Fibroblast of mammary gland (primary cell): ENCODE results near the gene RBFOX1.

Experiments used
- DNase-seq: peaks from one replicate; pipeline ENCODE4 v3.0.0-alpha.2; 2010; ENCODE audit warnings: low read depth
- H3K4me3 ChIP-seq: 2 replicates; pipeline ENCODE4 v1.5.1; 2011; ENCODE audit warnings: low read depth, mild to moderate bottlenecking, low read length, moderate library complexity; ENCODE audit not compliant: control insufficient read depth
- CTCF ChIP-seq: conservative IDR thresholded peaks from 2 replicates; pipeline ENCODE4 v1.5.1; 2011; ENCODE audit warnings: low read depth, low read length, inconsistent platforms; ENCODE audit not compliant: control insufficient read depth, insufficient read depth

The RBFOX1 gene

GRCh38 chr16:7399296-7399695 is 66.7 kb downstream of the RBFOX1 start:
- no peak for DNase-seq
- no peak for TF ChIP-seq CTCF
- no peak overlapping the region for H3K4me3 ChIP-seq

DNA sequence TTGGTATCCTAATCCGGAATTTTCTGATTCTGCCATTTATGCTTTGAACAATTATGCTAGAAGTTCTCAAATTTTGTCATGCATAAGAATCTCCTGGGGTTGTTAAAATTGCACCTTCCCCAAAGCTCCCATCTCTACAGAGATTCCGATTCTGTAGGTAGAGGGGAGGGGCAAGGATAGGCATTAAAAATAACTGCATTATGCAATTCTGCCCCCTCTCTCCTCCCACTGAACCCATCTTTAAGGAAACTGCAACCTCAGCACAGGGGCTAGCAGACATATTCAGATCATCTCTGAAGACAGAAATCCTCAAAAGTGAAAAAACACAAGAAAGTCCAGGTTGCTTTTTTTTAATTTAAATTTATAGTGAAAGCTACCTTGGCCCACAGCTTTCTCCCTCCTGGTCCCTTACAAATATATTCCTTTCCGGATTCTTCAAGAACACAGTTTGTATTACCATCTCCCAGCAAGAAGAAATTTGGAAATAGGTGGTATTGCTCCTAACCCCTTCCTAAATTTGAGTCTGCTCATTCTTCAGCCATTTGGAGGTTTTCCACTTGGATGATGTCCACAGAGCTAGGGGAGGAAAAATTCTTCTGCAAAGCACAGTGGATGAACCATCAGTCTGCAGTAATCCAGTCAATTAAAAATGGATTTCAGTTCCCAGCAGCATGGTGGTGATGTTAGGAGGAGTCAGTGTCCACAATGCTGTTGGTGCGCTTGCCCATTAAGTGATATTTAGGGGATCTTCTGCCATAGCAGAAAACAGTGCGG is 67.7 kb downstream of the RBFOX1 start:
- H3K4me3 ChIP-seq, result no peak overlapping the region
- DNase-seq, result no peak
- no peak for TF ChIP-seq CTCF

DNA sequence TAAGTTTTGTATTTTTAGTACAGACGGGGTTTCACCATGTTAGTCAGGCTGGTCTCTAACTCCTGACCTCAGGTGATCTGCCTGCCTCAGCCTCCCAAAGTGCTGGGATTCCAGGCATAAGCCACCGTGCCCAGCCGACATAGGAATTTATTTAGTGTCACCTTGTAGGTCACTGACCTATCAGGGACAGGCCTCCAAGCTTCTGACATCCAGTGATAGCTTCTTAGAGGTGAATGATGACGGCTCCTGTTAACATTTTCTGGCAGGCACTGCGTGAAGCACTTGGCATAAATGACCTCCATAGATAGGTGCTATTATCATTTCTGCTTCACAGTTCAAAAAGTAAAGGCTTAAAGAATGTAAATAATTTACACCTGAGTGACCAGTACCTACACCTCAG is 71.6 kb downstream of the RBFOX1 start:
- no peak overlapping the region for H3K4me3 ChIP-seq
- TF ChIP-seq CTCF, result no peak
- no peak for DNase-seq

DNA sequence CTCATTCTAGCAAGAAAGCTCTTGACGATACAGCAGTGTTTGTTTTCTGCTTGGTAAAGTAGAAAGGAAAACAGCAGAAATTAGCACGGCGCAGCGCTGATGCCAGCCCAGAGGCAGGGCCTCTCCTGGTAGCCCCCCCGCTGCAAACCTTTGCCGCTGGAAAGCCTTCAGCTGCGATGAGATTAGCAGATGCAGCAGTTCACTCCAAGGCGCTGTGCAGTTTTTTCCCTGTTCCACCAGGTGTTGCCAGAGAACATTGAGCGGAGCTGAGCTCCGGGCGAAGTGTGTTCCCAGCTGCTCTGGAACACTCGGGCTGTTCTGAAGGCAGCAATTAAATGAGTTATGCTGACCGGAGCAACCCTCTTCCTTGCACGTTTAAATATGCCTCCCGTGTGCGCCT is 72.5 kb downstream of the RBFOX1 start:
- TF ChIP-seq CTCF, result no peak
- DNase-seq, result no peak
- no peak overlapping the region for H3K4me3 ChIP-seq

DNA sequence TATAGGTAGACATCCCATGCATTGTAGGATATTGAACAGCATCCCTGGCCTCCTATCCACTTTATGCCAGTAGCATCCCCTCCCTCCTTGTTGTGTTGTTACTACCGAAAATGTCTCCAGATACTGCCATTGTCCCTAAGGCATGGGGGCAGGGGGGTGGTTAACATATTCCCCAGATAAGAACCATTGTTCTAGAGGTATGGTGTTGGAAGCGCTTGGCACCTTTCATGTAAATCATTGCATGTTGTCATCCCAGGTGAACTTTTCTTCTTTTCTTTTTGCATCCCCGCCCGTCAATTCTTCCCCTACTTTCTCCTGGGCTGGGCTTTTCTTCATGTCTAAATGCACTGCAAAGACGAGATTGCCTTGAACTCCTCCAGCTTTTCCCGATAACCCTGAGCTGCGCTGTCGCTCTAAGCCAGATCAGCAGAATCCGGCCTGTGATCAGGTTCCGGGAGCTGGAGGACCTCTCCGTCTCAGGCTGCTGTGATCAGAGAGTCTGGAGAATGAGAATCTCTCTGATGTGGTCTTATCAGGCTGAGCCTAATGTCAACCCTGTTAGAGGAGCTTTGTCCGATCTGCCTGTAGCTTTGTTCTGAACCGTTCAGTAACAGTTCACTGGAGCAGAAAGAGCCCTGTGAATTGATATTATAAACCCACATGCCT is 76.2 kb downstream of the RBFOX1 start:
- no peak for TF ChIP-seq CTCF
- no peak for DNase-seq
- H3K4me3 ChIP-seq, result no peak overlapping the region

DNA sequence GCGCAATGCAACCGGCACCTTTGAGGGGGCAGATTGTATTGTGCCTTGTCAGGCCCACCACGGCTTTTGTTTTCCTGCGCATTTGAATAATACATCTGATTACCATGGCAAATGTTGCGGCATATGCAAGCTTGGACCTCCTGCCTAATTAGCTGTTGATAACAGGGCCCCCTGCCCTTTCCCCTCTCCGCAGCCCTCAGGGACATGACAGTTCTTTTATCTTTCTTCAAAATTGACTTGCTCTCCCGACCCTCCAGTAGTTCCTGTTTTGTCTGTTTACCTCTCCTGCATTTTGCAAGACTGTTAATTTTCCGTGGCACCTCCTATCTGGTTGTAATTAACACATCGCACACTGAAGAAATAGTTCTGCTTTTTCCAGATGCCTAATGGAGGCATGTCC is 86.8 kb downstream of the RBFOX1 start:
- no peak for TF ChIP-seq CTCF
- no peak for DNase-seq
- no peak overlapping the region for H3K4me3 ChIP-seq

DNA sequence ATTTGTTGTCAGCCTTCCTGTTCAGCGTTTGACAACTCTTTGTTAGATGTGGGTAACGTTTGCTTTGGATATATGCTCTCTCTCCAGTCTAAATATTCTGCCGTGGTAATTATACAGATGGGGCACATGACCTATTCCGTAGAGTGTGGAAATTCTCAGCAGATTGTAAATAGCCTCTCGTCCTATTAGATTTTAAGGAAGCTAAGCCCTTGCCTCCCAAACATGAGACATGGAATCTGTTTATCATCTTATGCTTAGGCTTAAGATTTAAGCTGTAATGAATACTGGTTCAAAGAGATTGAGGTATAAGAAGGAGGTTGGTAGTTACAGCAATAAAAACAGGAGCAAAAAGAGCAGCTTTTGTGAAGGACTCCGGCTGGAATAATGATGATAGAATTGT is 87.4 kb downstream of the RBFOX1 start:
- no peak overlapping the region for H3K4me3 ChIP-seq
- no peak for DNase-seq
- TF ChIP-seq CTCF, result no peak
